SK-N-SH treated with all-trans-retinoic acid at 6 μM for 48 hours (cell line): ENCODE results near the gene NOTUM.

ENCODE experiments used
- ATAC-seq: fragments of 200-7000 bp; cut with Tn5 transposase; 3 replicates; pipeline ENCODE4 v1.9.1; 2020; ENCODE audit warnings: mild to moderate bottlenecking, moderate library complexity
- ARNTL ChIP-seq: fragments of 450-650 bp; formaldehyde crosslinking; IDR thresholded peaks from 2 replicates; pipeline ENCODE4 v1.5.0; 2020; ENCODE audit warnings: low read depth, mild to moderate bottlenecking, moderate library complexity, borderline replicate concordance
- BACH2 ChIP-seq: fragments of 250-450 bp; sonication (Bioruptor Pico); IDR thresholded peaks from 2 replicates; pipeline ENCODE4 v1.9.0; 2021; ENCODE audit warnings: mild to moderate bottlenecking, borderline replicate concordance
- CSDC2 ChIP-seq: fragments of 250-450 bp; sonication (Bioruptor Pico); IDR thresholded peaks from 2 replicates; pipeline ENCODE4 v1.5.0; 2020; ENCODE audit warnings: mild to moderate bottlenecking, moderate library complexity
- ESRRG ChIP-seq: fragments of 250-450 bp; sonication (Bioruptor Pico); IDR thresholded peaks from 2 replicates; pipeline ENCODE4 v1.6.1; 2021; ENCODE audit warnings: mild to moderate bottlenecking
- GLIS3 ChIP-seq: fragments of 250-450 bp; sonication (Bioruptor Pico); IDR thresholded peaks from 2 replicates; pipeline ENCODE4 v1.5.0; 2020; ENCODE audit warnings: mild to moderate bottlenecking, moderate library complexity
- ISL1 ChIP-seq: fragments of 250-450 bp; sonication (Bioruptor Pico); IDR thresholded peaks from 2 replicates; pipeline ENCODE4 v2.1.2; 2022; ENCODE audit warnings: mild to moderate bottlenecking, moderate library complexity
- OSR1 ChIP-seq: fragments of 250-450 bp; sonication (Bioruptor Pico); IDR thresholded peaks from 2 replicates; pipeline ENCODE4 v1.8.0; 2022; ENCODE audit warnings: moderate library complexity, mild to moderate bottlenecking, inconsistent platforms
- PPARA ChIP-seq: fragments of 250-450 bp; sonication (Bioruptor Pico); IDR thresholded peaks from 2 replicates; pipeline ENCODE4 v1.5.0; 2020; ENCODE audit warnings: mild to moderate bottlenecking, borderline replicate concordance
- RARB ChIP-seq: fragments of 250-450 bp; sonication (Bioruptor Pico); IDR thresholded peaks from 2 replicates; pipeline ENCODE4 v1.8.0; 2021; ENCODE audit warnings: mild to moderate bottlenecking, moderate library complexity
- SNAI2 ChIP-seq: fragments of 250-450 bp; sonication (Bioruptor Pico); IDR thresholded peaks from 2 replicates; pipeline ENCODE4 v1.5.0; 2020; ENCODE audit warnings: mild to moderate bottlenecking, moderate library complexity
- TCF4 ChIP-seq: fragments of 250-450 bp; sonication (Bioruptor Pico); IDR thresholded peaks from 2 replicates; pipeline ENCODE4 v1.8.0; 2021; ENCODE audit warnings: mild to moderate bottlenecking, moderate library complexity, borderline replicate concordance
- TOX ChIP-seq: fragments of 250-450 bp; sonication (Bioruptor Pico); IDR thresholded peaks from 2 replicates; pipeline ENCODE4 v1.8.0; 2021; ENCODE audit warnings: mild to moderate bottlenecking, moderate library complexity, borderline replicate concordance
- ZC3H10 ChIP-seq: fragments of 250-450 bp; sonication (Bioruptor Pico); IDR thresholded peaks from 2 replicates; pipeline ENCODE4 v1.5.1; 2021; ENCODE audit warnings: mild to moderate bottlenecking, moderate library complexity
- ZFP3 ChIP-seq: fragments of 250-450 bp; sonication (Bioruptor Pico); IDR thresholded peaks from 2 replicates; pipeline ENCODE4 v1.5.0; 2020; ENCODE audit warnings: mild to moderate bottlenecking, moderate library complexity
- ZFP30 ChIP-seq: fragments of 450-650 bp; formaldehyde crosslinking; IDR thresholded peaks from 2 replicates; pipeline ENCODE4 v1.5.0; 2022; ENCODE audit warnings: mild to moderate bottlenecking, moderate library complexity
- ZNF565 ChIP-seq: fragments of 450-650 bp; formaldehyde crosslinking; conservative IDR thresholded peaks from 2 replicates; pipeline ENCODE4 v1.5.0; 2020; ENCODE audit warnings: low read depth, mild to moderate bottlenecking, moderate library complexity
- ZNF70 ChIP-seq: fragments of 450-650 bp; formaldehyde crosslinking; IDR thresholded peaks from 2 replicates; pipeline ENCODE4 v1.5.0; 2020; ENCODE audit warnings: mild to moderate bottlenecking, moderate library complexity
- ZNF8 ChIP-seq: fragments of 450-650 bp; formaldehyde crosslinking; IDR thresholded peaks from 2 replicates; pipeline ENCODE4 v1.5.0; 2020; ENCODE audit warnings: mild to moderate bottlenecking, moderate library complexity
- TF ChIP-seq, protein P1 (sequence below): fragments of 250-450 bp; sonication (Bioruptor Pico); IDR thresholded peaks from 2 replicates; pipeline ENCODE4 v1.8.0; 2020; ENCODE audit warnings: mild to moderate bottlenecking, moderate library complexity, borderline replicate concordance
- TF ChIP-seq, protein P2 (sequence below): fragments of 250-450 bp; sonication (Bioruptor Pico); IDR thresholded peaks from 2 replicates; pipeline ENCODE4 v1.5.1; 2021; ENCODE audit warnings: mild to moderate bottlenecking, moderate library complexity
- TF ChIP-seq, protein P3 (sequence below): fragments of 250-450 bp; sonication (Bioruptor Pico); IDR thresholded peaks from 2 replicates; pipeline ENCODE4 v1.5.0; 2020; ENCODE audit warnings: mild to moderate bottlenecking, moderate library complexity
- TF ChIP-seq, protein P4 (sequence below): fragments of 250-450 bp; sonication (Bioruptor Pico); IDR thresholded peaks from 2 replicates; pipeline ENCODE4 v1.8.0; 2021; ENCODE audit warnings: low read depth, mild to moderate bottlenecking, moderate library complexity, borderline replicate concordance

The NOTUM gene

DNA sequence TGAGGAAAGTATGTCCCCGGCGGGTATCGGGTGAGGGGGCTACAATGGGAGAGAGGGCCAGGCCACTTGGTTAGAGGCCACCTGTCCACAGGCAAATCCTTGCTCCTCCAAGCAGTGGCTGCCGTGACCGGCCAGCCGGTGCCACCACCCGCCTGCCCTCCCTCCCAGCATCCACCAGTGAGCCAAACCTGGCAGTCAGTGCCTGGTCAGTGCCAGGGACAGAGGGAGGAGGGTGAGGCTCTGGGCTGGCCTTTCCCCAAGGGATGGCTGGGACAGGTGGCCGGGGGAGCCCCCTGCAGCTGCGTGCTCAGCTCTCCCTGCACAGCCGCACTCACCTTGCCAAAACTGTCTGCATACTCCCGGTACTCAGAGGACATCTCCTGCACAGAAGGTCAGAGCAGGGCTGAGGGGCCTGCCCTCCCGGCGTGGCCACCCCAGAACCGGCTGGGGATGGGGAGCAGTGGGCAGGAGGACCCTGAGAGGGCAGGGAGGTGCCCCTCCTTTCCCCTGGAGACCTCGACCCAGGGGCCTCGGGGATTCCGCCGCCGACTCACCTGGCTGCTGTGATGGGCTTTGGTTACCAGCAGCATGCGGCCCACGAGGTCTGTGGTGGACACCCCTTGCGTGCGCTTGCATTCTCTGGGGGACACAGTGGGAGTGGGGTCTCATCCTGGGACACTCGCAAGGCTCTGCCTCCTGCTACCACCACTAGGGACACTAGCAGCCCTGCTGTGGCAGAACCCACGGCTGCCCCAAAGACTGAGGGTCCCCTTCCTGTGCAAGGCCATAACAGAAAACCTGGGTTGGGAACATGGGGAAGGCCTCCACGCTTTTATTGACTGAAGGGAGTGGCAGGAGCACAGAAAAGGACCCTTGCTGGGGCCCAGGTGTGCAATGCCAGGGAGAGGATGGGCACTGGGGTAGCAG is 53.5 kb downstream of the NOTUM start:
- no peak for ATAC-seq
- TF ChIP-seq ZC3H10 (no peak), ISL1 (CRISPR knock-in tag) (no peak)
- TF ChIP-seq, protein P1, sequence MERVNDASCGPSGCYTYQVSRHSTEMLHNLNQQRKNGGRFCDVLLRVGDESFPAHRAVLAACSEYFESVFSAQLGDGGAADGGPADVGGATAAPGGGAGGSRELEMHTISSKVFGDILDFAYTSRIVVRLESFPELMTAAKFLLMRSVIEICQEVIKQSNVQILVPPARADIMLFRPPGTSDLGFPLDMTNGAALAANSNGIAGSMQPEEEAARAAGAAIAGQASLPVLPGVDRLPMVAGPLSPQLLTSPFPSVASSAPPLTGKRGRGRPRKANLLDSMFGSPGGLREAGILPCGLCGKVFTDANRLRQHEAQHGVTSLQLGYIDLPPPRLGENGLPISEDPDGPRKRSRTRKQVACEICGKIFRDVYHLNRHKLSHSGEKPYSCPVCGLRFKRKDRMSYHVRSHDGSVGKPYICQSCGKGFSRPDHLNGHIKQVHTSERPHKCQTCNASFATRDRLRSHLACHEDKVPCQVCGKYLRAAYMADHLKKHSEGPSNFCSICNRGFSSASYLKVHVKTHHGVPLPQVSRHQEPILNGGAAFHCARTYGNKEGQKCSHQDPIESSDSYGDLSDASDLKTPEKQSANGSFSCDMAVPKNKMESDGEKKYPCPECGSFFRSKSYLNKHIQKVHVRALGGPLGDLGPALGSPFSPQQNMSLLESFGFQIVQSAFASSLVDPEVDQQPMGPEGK = no peak

DNA sequence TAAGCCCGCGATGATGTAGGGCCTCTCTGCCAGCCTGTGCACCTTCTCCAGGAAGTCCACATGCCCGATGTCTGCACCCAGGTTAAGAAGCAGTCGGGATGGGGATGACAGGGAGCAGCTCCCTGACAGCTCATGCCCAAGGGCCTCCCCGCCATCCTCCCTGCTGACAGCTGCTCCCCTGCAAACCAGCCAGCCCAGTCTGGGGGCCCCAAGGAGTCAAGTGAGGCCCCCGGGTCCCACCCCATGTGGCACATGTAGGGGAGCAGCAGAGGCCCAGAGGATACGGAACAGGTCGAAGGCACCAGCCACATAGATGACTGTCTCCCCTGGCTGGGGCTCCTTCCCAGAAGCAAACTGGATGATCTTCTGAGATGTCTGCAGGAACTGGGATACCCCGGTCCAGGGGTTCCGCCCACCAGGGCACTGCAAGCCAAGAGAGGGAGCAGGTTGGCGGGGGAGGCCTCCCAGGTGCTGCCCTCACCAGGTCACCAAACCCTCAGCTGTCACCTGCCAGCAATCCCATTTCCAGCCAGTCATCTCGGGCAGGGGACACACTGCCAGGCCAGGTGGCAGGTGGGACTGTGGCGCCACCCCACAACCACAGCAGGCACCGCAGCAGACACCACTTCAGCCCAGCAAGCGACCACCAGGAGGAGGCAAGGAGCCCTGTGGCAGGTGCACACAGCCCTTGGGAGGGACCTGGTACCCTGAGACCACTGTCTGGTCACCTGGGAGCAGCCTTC is 54.3 kb downstream of the NOTUM start:
- no peak for ATAC-seq
- TF ChIP-seq TCF4 (CRISPR knock-in tag) (no peak), RARB (no peak), ZNF8 (CRISPR knock-in tag) (no peak), CSDC2 (no peak), ZNF70 (CRISPR knock-in tag) (no peak), ZC3H10 (no peak), ZNF565 (CRISPR knock-in tag) (no peak), ZFP3 (CRISPR knock-in tag) (no peak), OSR1 (no peak), ARNTL (CRISPR knock-in tag) (no peak)
- TF ChIP-seq, protein P2, sequence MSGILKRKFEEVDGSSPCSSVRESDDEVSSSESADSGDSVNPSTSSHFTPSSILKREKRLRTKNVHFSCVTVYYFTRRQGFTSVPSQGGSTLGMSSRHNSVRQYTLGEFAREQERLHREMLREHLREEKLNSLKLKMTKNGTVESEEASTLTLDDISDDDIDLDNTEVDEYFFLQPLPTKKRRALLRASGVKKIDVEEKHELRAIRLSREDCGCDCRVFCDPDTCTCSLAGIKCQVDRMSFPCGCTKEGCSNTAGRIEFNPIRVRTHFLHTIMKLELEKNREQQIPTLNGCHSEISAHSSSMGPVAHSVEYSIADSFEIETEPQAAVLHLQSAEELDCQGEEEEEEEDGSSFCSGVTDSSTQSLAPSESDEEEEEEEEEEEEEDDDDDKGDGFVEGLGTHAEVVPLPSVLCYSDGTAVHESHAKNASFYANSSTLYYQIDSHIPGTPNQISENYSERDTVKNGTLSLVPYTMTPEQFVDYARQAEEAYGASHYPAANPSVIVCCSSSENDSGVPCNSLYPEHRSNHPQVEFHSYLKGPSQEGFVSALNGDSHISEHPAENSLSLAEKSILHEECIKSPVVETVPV = no peak
- TF ChIP-seq, all 23 proteins: peak for 0

DNA sequence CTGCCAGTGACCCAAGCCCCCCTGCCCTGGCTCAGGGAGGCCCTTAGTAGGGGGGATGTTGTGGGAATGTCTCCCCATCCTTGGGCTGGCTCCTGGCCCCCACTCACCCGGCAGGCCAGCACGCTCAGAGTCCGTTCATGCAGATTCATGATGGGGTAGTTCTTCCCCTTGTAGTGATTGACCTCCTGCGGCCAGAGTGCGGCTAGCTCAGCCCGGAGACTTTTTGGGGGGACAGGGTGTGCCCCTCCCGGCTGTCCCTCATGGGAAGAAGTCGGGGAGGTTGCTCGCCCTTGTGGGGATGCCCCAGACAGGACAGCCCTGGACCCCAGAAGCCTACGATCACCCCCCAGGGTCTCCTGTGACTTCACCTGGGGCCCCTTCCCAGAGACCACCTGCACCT is 55.0 kb downstream of the NOTUM start:
- ATAC-seq = no peak
- TF ChIP-seq RARB = no peak
- TF ChIP-seq, protein P3, sequence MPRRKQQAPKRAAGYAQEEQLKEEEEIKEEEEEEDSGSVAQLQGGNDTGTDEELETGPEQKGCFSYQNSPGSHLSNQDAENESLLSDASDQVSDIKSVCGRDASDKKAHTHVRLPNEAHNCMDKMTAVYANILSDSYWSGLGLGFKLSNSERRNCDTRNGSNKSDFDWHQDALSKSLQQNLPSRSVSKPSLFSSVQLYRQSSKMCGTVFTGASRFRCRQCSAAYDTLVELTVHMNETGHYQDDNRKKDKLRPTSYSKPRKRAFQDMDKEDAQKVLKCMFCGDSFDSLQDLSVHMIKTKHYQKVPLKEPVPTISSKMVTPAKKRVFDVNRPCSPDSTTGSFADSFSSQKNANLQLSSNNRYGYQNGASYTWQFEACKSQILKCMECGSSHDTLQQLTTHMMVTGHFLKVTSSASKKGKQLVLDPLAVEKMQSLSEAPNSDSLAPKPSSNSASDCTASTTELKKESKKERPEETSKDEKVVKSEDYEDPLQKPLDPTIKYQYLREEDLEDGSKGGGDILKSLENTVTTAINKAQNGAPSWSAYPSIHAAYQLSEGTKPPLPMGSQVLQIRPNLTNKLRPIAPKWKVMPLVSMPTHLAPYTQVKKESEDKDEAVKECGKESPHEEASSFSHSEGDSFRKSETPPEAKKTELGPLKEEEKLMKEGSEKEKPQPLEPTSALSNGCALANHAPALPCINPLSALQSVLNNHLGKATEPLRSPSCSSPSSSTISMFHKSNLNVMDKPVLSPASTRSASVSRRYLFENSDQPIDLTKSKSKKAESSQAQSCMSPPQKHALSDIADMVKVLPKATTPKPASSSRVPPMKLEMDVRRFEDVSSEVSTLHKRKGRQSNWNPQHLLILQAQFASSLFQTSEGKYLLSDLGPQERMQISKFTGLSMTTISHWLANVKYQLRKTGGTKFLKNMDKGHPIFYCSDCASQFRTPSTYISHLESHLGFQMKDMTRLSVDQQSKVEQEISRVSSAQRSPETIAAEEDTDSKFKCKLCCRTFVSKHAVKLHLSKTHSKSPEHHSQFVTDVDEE (CRISPR knock-in tag) = no peak
- TF ChIP-seq, protein P4, sequence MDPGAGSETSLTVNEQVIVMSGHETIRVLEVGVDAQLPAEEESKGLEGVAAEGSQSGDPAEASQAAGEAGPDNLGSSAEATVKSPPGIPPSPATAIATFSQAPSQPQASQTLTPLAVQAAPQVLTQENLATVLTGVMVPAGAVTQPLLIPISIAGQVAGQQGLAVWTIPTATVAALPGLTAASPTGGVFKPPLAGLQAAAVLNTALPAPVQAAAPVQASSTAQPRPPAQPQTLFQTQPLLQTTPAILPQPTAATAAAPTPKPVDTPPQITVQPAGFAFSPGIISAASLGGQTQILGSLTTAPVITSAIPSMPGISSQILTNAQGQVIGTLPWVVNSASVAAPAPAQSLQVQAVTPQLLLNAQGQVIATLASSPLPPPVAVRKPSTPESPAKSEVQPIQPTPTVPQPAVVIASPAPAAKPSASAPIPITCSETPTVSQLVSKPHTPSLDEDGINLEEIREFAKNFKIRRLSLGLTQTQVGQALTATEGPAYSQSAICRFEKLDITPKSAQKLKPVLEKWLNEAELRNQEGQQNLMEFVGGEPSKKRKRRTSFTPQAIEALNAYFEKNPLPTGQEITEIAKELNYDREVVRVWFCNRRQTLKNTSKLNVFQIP = no peak
- TF ChIP-seq PPARA (CRISPR knock-in tag) = no peak
- no peak for TF ChIP-seq CSDC2
- TF ChIP-seq ZFP30 = no peak
- TF ChIP-seq GLIS3 (CRISPR knock-in tag) = no peak
- TF ChIP-seq OSR1 = no peak
- TF ChIP-seq ZFP3 (CRISPR knock-in tag) = no peak
- TF ChIP-seq ARNTL (CRISPR knock-in tag) = no peak
- TF ChIP-seq TCF4 (CRISPR knock-in tag) = no peak
- TF ChIP-seq, protein P2 = no peak
- no peak for TF ChIP-seq BACH2 (CRISPR knock-in tag)
- no peak for TF ChIP-seq SNAI2
- no peak for TF ChIP-seq ESRRG (CRISPR knock-in tag)
- TF ChIP-seq, protein P1 = no peak
- TF ChIP-seq ZNF70 (CRISPR knock-in tag) = no peak
- no peak for TF ChIP-seq TOX (CRISPR knock-in tag)
- TF ChIP-seq ZNF8 (CRISPR knock-in tag) = no peak
- TF ChIP-seq, all 23 proteins: peak for 0
